Colonic mucosa (tissue), 4 donors: Measurements from ENCODE around the gene PTGER3. TPM values are rescaled to one million over a fixed set of nuclear protein-coding genes. Genes with fewer than 3 reads are reported as not detected.

Source experiments
- DNase-seq: peaks from one replicate; pipeline ENCODE4 v3.0.0-alpha.2; 2020
- H3K27ac ChIP-seq: fragments of 200-600 bp; one replicate; pipeline ENCODE4 v1.8.0; 2021
- H3K27me3 ChIP-seq: fragments of 200-600 bp; one replicate; pipeline ENCODE4 v1.8.0; 2021
- H3K36me3 ChIP-seq: fragments of 200-600 bp; one replicate; pipeline ENCODE4 v1.8.0; 2021
- H3K4me1 ChIP-seq: fragments of 200-600 bp; one replicate; pipeline ENCODE4 v1.8.0; 2021; ENCODE audit warnings: mild to moderate bottlenecking
- H3K4me3 ChIP-seq: fragments of 200-600 bp; one replicate; pipeline ENCODE4 v1.8.0; 2021
- H3K9ac ChIP-seq, 2 donors: one replicate each; pipeline ENCODE4 v1.7.0; 2013; ENCODE audit warnings: control low read depth in 2 of 2, low read depth in 2 of 2, low read length in 2 of 2
- H3K9me3 ChIP-seq: fragments of 200-600 bp; one replicate; pipeline ENCODE4 v1.8.0; 2021
- intact Hi-C: fragments of 100-400 bp; cut with DNase I; formaldehyde crosslinking; loops from one replicate; pipeline ENCODE4 v1.14.1; 2022
- total RNA-seq, 2 donors: library from RNA; stranded (reverse); fragmentation: NEBNext Ultra II Directional in 1 of 2; extraction: Animal tissue kit (Norgen Biotek cat#: 25700) in 1 of 2; gene quantifications; one replicate each; pipeline ENCODE4 v1.2.1, GENCODE V29; 2021
- TF ChIP-seq, protein P1 (sequence below): fragments of 200-600 bp; IDR thresholded peaks from one replicate; pipeline ENCODE4 v1.8.0; 2022; ENCODE audit warnings: antibody characterized with exemption, mild to moderate bottlenecking
- donor health status: healthy.
- donor health status: DM: no; HTN: no; CAD: no.
- donor health status: DM: no; HTN: no; CAD: no.

The PTGER3 gene
- total RNA-seq = 1 to 10 TPM; 1.2 to 3.7 TPM

DNA sequence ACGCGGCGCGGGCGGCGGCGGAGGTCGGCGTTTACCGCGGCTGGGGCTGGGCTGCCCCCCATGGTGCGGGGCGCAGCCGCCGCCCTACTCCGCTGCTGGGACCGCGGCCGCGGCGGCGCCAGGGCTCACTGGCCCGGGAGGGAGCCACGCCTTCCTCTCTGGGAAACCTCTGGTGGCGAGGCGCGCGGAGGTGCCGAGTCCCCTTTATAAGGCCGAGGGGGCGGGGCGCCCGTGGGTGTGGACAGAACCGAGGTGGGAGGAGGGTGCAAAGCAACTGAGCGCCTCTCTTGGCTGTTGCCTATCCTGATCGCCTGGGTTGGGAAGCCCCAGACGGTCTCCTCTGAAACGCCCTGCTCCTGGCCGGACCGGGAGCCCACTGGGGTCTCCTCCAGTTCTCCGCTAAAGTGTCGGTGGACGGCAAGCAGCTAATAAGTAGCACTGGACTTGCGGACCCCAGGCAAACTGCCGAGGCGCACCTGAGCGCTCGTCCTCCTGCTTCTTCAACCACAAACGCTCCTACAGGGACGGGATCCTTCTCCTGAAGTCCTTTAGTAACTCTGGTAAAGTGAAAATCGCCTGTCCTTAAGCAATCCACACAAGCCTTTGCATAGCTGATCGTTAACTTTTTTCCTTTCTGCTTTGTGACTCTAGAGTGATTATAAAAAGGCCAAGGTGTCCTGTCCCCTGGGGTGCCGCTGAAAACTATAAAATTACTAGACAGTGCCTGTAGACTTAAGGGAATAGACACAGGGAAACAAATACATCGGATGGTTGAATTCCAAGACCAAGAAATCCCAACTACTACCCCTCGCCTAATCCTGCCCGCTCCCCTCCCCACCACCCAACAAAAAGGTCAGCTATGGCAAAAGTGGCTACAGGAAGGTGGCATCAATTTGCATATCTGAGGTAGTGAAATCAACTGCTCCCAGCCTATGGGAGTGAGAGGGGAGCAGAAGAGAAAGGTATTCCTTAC lies at the start of gene PTGER3:
Gene PTGER3 (minus strand): TSS at position 182 of the 973 bp plus-strand sequence. CDS start 239 bp downstream, outside the sequence.
- Histone ChIP-seq H3K27me3 (peaks cover 19% of the 10 kb centered on the region), H3K9ac (peak within 1 kb of the TSS; percentile 4 to 20), H3K36me3 (no peaks in the 10 kb centered on the region), H3K9me3 (no peaks in the 10 kb centered on the region), H3K4me1 (no peaks in the 10 kb centered on the region), H3K4me3 (peak within 1 kb of the TSS; percentile 47), H3K27ac (no peak within 1 kb of the TSS)
- intact Hi-C loops = loop anchor here (2.0 kb wide), 2 partner anchors 363 to 519 kb away; no protein-coding TSS in a partner anchor
- DNase-seq = peak; percentile 84
- TF ChIP-seq, protein P1, sequence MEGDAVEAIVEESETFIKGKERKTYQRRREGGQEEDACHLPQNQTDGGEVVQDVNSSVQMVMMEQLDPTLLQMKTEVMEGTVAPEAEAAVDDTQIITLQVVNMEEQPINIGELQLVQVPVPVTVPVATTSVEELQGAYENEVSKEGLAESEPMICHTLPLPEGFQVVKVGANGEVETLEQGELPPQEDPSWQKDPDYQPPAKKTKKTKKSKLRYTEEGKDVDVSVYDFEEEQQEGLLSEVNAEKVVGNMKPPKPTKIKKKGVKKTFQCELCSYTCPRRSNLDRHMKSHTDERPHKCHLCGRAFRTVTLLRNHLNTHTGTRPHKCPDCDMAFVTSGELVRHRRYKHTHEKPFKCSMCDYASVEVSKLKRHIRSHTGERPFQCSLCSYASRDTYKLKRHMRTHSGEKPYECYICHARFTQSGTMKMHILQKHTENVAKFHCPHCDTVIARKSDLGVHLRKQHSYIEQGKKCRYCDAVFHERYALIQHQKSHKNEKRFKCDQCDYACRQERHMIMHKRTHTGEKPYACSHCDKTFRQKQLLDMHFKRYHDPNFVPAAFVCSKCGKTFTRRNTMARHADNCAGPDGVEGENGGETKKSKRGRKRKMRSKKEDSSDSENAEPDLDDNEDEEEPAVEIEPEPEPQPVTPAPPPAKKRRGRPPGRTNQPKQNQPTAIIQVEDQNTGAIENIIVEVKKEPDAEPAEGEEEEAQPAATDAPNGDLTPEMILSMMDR = no peak

DNA sequence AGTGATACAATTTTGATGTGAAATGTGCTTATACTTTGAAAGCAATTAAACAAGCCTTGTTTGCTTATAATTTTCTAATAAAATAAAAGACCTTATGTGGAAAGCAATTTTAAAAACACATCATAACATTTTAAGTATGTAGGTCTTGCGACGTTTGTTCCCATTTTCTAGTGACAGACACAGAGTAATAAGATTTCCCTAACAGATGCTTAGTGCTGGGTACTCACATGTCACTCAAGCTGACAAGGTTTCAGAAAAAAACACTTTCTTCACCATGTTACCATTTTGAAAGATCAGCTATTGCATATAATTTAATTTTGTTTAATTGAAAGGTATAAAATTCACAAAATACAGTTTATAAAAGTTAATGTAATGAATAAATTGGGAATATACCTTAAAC lies 47.3 kb upstream of the PTGER3 start:
- Histone ChIP-seq H3K9me3 (no peaks in the 10 kb centered on the region), H3K9ac (no peak overlapping the region), H3K27me3 (no peaks in the 10 kb centered on the region), H3K36me3 (no peaks in the 10 kb centered on the region), H3K4me1 (no peaks in the 10 kb centered on the region), H3K4me3 (no peak overlapping the region), H3K27ac (no peak overlapping the region)
- TF ChIP-seq, protein P1 = no peak
- intact Hi-C loops = loop anchor here (5.0 kb wide), 2 partner anchors 427 to 942 kb away; no protein-coding TSS in a partner anchor
- no peak for DNase-seq

DNA sequence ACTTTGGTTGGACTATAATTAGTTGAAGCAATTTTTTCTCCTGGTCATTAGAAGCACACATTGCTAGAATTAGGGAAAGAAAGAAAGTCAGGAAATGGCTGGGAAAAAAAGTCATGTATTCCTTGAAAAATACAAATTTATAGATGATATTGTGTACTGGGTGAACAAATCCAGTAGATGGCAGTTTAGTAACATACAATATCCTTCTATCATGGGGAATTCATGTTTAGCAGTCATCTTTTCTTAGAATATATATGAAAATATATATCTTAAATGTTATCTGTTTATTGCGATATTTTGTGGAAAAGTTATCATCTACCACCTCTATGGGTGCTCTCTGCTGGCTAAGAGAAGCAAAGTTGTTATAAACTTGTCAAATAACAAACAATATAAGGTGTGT lies 46.3 kb upstream of the PTGER3 start:
- H3K4me3 ChIP-seq = no peak overlapping the region
- H3K36me3 ChIP-seq = no peaks in the 10 kb centered on the region
- TF ChIP-seq, protein P1 = peak; percentile 23
- no peaks in the 10 kb centered on the region for H3K27me3 ChIP-seq
- no peaks in the 10 kb centered on the region for H3K9me3 ChIP-seq
- H3K4me1 ChIP-seq = no peaks in the 10 kb centered on the region
- no peak for DNase-seq
- H3K27ac ChIP-seq = no peak overlapping the region
- H3K9ac ChIP-seq = no peak overlapping the region
- intact Hi-C loops = loop anchor here (5.0 kb wide), 1 partner anchor 943 kb away; no protein-coding TSS in a partner anchor

DNA sequence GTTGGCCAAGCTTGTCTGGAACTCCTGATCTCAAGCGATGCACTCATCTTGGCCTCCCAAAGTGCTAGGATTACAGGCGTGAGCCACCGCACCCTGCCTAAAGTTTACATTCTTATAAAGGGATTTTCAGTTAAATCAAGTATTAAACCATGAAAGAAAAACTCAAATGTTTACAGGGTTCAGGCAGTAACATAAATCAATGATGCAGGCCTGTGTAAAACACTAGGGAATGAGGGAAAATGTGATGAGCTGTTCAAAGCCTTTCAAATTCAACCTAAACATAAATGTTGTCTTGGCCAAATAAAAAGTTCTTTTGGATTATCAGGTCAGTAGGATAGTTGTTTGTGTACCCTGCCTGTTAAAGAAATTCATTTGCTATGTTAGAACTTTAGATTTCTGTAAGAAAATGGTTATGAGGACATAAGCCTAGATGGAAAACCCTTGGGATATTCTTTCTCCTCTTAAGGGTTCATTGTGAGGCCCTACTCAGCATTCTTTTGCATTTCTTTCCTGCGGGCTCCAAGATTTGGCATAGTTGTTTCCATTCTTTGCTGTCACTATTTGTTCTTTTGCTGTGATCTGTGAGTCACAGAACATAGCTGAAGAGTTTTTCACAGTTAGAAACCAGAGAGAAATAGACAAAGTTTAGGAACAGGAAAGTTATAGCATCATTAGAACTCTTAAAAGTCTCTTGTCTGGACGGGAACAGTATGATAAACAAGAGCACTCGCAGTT lies 42.1 kb upstream of the PTGER3 start:
- H3K9me3 ChIP-seq = no peaks in the 10 kb centered on the region
- intact Hi-C loops = loop anchor here (5.0 kb wide), 1 partner anchor 948 kb away; no protein-coding TSS in a partner anchor
- H3K9ac ChIP-seq = no peak overlapping the region
- DNase-seq = no peak
- H3K27ac ChIP-seq = peak overlapping the region; percentile 38
- H3K27me3 ChIP-seq = no peaks in the 10 kb centered on the region
- H3K4me3 ChIP-seq = no peak overlapping the region
- H3K4me1 ChIP-seq = no peaks in the 10 kb centered on the region
- no peaks in the 10 kb centered on the region for H3K36me3 ChIP-seq
- TF ChIP-seq, protein P1 = no peak

DNA sequence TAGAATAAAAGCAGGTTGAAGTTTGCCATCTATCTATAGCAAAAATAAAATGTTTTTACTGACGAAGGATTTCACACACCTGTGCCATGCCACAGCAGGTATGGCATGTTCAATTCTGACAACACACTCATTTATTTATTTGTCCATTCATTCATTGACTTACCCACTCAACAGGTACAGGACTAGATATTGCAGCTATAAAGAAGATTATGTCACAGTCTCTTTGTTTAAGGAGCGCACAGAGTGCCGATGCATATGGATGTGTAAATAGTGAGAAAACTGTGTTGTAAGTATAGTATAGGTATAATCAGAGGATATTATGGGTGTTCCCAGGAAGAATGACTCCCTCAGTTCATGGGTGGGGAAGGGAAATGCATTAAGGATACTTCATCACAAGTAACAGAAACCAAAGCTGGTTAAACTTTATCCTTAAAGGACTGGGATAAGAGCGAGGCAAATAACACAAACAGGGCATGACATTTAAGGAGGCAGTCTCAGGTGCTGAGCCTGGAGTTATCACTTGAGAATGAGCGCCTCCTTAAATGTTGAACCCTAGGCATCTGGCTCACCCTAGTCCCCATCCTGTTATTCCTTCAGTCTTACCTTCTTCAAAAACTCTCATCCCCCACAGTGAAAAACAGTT lies 41.1 kb upstream of the PTGER3 start:
- TF ChIP-seq, protein P1 = no peak

More for the DNA sequence above, 41.1 kb upstream of the PTGER3 start:
- H3K36me3 ChIP-seq = no peaks in the 10 kb centered on the region
- intact Hi-C loops = no loop called here
- DNase-seq = peak; percentile 67
- H3K4me1 ChIP-seq = no peaks in the 10 kb centered on the region
- H3K4me3 ChIP-seq = no peak overlapping the region
- no peaks in the 10 kb centered on the region for H3K9me3 ChIP-seq
- H3K27me3 ChIP-seq = no peaks in the 10 kb centered on the region
- peak overlapping the region; percentile 63 for H3K27ac ChIP-seq
- no peak overlapping the region for H3K9ac ChIP-seq
